ENCODE measurements around the gene RLN3.

RLN3 gene

DNA sequence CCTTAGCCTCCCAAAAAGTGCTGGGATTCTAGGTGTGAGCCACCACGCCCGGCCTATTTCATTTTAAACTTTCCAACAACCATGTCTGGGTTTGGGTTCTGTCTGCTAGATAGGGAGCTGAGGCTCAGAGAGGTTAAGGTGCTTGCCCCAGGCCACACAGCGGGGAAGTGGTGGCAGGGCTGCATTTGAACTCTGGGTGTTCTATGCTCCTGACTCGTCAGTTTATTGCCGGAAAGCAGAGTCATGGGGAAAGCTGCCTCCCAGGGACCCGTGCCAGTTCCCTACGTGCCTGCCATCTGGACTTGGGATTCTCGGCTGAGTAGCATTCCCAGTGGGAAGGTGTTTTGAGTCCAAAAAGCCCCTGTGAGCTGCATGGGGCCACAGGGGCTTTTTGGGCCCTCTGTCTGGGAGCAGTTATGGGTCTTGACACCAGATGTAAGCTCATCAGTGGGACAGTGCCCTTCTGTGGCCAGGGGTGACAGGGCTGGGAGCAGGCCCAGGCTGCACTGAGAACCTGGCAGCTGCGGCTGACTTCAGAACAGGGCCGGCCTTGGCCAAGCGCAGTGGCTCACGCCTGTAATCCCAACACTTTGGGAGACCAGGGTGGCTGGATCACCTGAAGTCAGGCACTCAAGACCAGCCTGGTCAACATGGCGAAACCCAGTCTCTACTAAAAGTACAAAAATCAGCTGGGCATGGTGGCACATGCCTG lies 32.8 kb upstream of the RLN3 start:
- H3K27ac ChIP-seq = no peak overlapping the region
- TF ChIP-seq CTCF (conservative IDR thresholded peaks at IDR 0.05) (no peak), ZFX (IDR thresholded peaks at IDR 0.05) (no peak)

DNA sequence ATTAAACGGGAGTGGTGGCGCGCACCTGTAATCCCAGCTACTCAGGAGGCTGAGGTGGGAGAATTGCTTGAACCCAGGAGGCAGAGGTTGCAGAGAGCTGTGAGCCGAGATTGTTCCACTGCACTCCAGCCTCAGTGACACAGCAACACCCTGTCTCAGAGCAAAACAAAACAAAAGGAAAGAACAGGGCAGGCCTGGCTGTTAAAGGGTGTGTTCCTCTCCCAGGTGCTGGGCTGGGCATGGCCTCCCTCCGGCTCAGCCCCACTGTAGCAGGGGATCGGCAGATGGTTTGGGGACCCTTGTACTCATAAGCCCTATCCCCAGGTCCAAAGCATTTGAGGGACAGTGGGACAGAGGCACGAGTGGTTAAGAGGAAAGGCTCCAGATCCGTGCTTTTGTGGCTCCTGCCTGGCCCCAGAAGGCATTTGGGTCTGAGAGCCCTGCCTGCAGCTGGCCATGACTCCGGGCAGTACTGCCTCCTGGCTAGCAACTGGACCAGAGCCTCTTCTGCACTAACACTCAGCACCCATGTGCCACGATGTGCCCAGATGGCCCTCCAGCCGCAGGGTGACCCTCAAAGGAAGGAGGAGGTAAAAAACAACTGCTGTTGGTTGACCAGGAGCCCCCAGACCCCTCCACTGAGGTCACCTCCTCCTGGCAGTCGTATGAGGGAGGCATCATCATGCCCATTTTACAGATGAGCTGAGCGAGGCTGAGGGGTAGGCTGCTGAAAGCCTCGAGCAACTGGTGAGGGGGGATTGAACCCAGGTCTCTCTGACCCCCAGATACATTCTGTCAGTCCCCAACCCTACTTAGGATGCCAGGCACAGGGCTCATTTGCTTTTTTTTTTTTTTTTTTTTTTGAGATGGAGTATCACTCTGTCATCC lies 31.8 kb upstream of the RLN3 start:
- TF ChIP-seq ZFX (IDR thresholded peaks at IDR 0.05) (no peak), CTCF (conservative IDR thresholded peaks at IDR 0.05) (no peak)
- no peak overlapping the region for H3K27ac ChIP-seq

DNA sequence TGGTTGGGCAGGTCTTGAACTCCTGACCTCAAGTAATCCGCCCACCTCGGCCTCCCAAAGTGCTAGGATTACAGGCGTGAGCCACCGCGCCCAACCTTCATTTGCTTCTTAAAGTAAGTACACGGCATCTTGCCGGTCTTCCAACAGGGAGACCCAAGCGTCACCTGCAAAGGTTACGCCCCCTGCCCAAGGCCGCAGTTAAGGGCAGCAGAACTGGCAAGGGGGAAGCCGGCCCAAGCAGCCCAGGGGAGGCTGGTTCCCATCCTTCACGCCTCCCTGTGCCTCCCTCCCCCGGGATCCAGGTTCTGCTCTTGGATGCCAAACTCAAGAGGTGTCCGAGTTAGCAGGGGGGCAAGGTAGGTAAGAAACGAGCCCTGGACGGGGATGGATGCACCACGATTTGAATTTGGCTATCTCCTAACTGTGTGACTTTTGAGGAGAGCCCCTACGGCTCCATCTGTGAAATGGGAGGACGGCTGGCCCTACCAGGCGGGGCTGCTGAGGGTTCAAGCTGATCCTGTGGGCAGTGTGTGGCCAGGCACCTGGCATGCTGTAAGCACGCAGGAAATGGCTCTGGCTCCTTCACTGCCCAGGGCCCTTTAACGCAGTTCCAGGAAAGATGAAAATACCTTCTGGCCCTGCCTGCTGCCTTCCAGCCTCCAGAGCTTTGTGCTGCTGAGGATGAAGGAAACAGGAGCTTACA lies 30.9 kb upstream of the RLN3 start:
- no peak overlapping the region for H3K27ac ChIP-seq
- TF ChIP-seq CTCF (conservative IDR thresholded peaks at IDR 0.05) = no peak
- no peak for TF ChIP-seq ZFX (IDR thresholded peaks at IDR 0.05)

- TF ChIP-seq CTCF (conservative IDR thresholded peaks at IDR 0.05) (no peak), ZFX (IDR thresholded peaks at IDR 0.05) (no peak)
- H3K27ac ChIP-seq = no peak overlapping the region
Observed at GRCh38 chr19:13997631-13997962, 30.4 kb upstream of the RLN3 start.

GRCh38 chr19:13998426-13998825 lies 29.5 kb upstream of the RLN3 start:
- H3K27ac ChIP-seq = no peak overlapping the region
- TF ChIP-seq CTCF (conservative IDR thresholded peaks at IDR 0.05) (no peak), ZFX (IDR thresholded peaks at IDR 0.05) (no peak)

DNA sequence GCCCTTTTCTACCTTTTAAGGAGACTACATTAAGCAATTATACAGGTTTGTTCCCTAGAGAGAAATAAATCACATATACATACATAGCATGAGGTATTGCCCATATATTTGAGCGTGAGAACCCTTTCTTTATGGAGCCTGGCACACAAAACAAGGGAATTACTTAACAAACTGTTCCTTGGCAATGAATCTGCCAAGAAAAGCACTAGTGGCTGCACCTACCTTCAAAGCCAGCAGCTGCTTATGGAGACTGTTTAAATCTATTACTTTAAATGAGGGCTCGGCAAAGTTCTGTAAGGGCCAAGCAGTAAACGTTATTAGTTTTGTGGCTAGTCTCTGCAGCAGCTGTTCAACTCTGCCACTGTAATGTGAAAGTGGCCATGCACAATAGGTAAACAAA lies 28.9 kb upstream of the RLN3 start:
- TF ChIP-seq ZFX (IDR thresholded peaks at IDR 0.05) (no peak), CTCF (conservative IDR thresholded peaks at IDR 0.05) (no peak)
- no peak overlapping the region for H3K27ac ChIP-seq

All from C4-2B (cell line).